Ovary (tissue), 9 donors: ENCODE results near the gene SELENOF. TPM values are rescaled to one million over a fixed set of nuclear protein-coding genes. Genes with fewer than 3 reads are reported as not detected.

ENCODE experiments used
- DNase-seq, 5 donors: peaks; one replicate each; pipeline ENCODE4 v3.0.0-alpha.2; 2019 to 2020
- H3K27ac ChIP-seq, 2 donors: fragments of 200-600 bp; one replicate each; pipeline versions ENCODE4 v1.5.1 to v1.8.0; 2019 to 2022
- H3K27me3 ChIP-seq: fragments of 200-600 bp; one replicate; pipeline ENCODE4 v1.8.0; 2022
- H3K36me3 ChIP-seq: fragments of 200-600 bp; sonication (generic); one replicate; pipeline ENCODE4 v1.5.1; 2019
- H3K4me1 ChIP-seq: one replicate; pipeline ENCODE4 v1.8.1; 2013; ENCODE audit warnings: mild to moderate bottlenecking, moderate library complexity; ENCODE audit not compliant: insufficient read depth
- H3K4me3 ChIP-seq: fragments of 200-600 bp; sonication (generic); one replicate; pipeline ENCODE4 v1.5.1; 2017
- H3K9me3 ChIP-seq, 2 donors: fragments of 200-600 bp in 1 of 2; sonication (generic) in 1 of 2; one replicate each; pipeline versions ENCODE4 v1.5.1 to v1.8.1; 2013 to 2019; ENCODE audit warnings: mild to moderate bottlenecking in 1 of 2, moderate library complexity in 1 of 2
- CTCF ChIP-seq, 3 donors: fragments of 450-650 bp in 2 of 3; fragments of 200-600 bp in 1 of 3; IDR thresholded peaks; one replicate each; pipeline versions ENCODE4 v1.5.1 to v1.8.0; 2016 to 2022; ENCODE audit warnings: antibody characterized with exemption in 3 of 3, mild to moderate bottlenecking in 1 of 3
- EP300 ChIP-seq: sonication (generic); formaldehyde crosslinking; IDR thresholded peaks from one replicate; pipeline ENCODE4 v1.6.1; 2017; ENCODE audit warnings: antibody characterized with exemption
- POLR2A ChIP-seq: fragments of 450-650 bp; IDR thresholded peaks from one replicate; pipeline ENCODE4 v1.6.1; 2017; ENCODE audit warnings: antibody characterized with exemption, mild to moderate bottlenecking, moderate library complexity
- WGBS, 3 donors: extraction: QIAGEN DNeasy Blood & Tissue Kit in 1 of 3; methylation state at CpG; one replicate each; pipeline versions ENCODE4 v1.1.5 to v1.1.7; 2013 to 2017; 5-methylcytosine and 5-hydroxymethylcytosine counted together
- intact Hi-C, 4 donors: fragments of 100-400 bp; cut with DNase I; formaldehyde crosslinking; loops; one replicate each; pipeline versions ENCODE4 v1.11.0 to v1.15.1; 2022 to 2023
- polyA plus RNA-seq, 2 donors: library from polyadenylated mRNA; stranded (reverse); fragments of 200-250 nt in 1 of 2; fragments of 350-450 nt in 1 of 2; fragmentation: Illumina TruSeq in 1 of 2; extraction: RNeasy Lipid Tissue Mini Kit (QIAGEN cat#74804) in 1 of 2; gene quantifications; one replicate each; pipeline ENCODE4 v1.2.3, GENCODE V29; 2013 to 2014
- total RNA-seq, 7 donors: library from RNA; depleted of rRNA in 2 of 7; stranded (reverse); fragments of >200 nt in 2 of 7; fragmentation: NEBNext Ultra II Directional in 3 of 7; extraction: Animal tissue kit (Norgen Biotek cat#: 25700) in 3 of 7; gene quantifications; one replicate each; pipeline versions ENCODE4 v1.1.0 to v1.2.4, GENCODE V29; 2016 to 2023
- donor health status: DM: no; HTN: no; CAD: no; lungs with moderate emphysema.
- donor health status: DM: no; HTN: no; CAD: no.
- donor health status: Bipolar disorder and iron deficiency.
- donor health status: DM: yes; HTN: yes; CAD: no.
- donor health status: DM: no; HTN: no; CAD: no.
- donor health status: DM: yes; HTN: yes; CAD: no.

Gene SELENOF
- total and polyA plus RNA-seq, 9 donors: 122 to 294 (median 167) TPM

DNA sequence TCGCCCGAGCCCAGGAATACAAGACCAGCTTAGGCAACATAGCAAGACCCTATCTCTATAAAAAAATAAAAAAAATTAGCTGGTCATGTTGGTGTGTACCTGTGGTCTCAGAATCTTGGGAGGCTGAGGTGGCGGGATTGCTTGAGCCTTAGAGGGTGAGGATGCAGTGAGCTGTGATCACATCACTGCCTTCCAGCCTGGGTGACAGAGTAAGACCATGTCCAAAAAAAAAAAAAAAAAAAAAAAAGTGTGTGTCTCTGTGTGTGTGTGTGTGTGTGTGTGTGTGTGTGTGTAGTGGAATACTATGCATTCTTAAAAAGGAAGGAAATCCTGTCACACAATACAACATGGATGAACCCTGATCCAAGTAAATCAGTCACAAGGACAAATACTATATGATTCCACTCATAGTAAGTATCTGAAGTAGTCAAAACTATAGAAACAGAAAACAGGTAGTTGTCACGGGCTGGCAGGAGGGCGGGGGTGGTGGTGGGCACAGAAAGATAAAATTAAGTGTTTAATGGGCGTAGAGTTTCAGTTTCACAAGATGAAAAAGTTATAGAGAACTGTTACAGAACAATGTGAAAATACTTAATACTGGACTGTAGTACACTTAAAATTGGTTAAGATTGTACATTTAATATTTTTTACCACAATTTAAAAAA lies 47.8 kb downstream of the SELENOF start:
- 95 to 97% (median 96%) methylated on average over 6 of the region's 6 CpGs for WGBS, 3 donors
- no peak for DNase-seq
- H3K36me3 ChIP-seq: no peaks in the 10 kb centered on the region
- H3K4me1 ChIP-seq: no peaks in the 10 kb centered on the region
- H3K27ac ChIP-seq: no peak overlapping the region
- no peaks in the 10 kb centered on the region for H3K9me3 ChIP-seq
- TF ChIP-seq EP300 (no peak), POLR2A (no peak), CTCF (IDR thresholded peaks at IDR 0.05) (no peak)
- intact Hi-C loops: no loop called here
- H3K27me3 ChIP-seq: no peaks in the 10 kb centered on the region
- no peak overlapping the region for H3K4me3 ChIP-seq

DNA sequence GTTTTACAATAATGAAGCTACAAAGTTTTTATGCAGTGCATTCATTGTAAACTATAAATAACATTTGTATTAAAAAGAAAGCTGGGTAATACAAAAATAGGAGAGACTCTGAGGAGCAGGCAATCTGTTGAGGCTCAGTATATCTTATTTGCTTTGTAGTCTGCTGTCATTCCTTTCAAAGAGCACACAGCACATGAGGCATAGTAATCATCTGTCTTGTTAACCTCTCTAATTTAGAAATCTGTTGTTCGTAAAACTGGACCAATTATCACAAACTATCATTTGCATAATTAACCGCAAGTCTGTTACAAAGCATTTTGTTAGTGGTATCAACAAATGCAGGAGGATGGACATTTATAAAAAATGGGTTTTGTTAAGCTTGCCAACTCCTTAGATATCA lies 51.0 kb downstream of the SELENOF start:
- H3K27ac ChIP-seq: no peak overlapping the region
- 94 to 96% (median 96%) methylated on average over 2 of the region's 2 CpGs for WGBS, 3 donors
- intact Hi-C loops: no loop called here
- no peaks in the 10 kb centered on the region for H3K4me1 ChIP-seq
- H3K9me3 ChIP-seq: no peaks in the 10 kb centered on the region
- no peaks in the 10 kb centered on the region for H3K36me3 ChIP-seq
- no peaks in the 10 kb centered on the region for H3K27me3 ChIP-seq
- DNase-seq: no peak
- TF ChIP-seq POLR2A (no peak), EP300 (no peak), CTCF (IDR thresholded peaks at IDR 0.05) (no peak)
- H3K4me3 ChIP-seq: no peak overlapping the region

GRCh38 chr1:86861424-86861823 lies 52.5 kb downstream of the SELENOF start:
- H3K27ac ChIP-seq: no peak overlapping the region
- no peak for TF ChIP-seq EP300
- intact Hi-C loops: no loop called here
- H3K9me3 ChIP-seq: no peaks in the 10 kb centered on the region
- no peaks in the 10 kb centered on the region for H3K4me1 ChIP-seq
- H3K4me3 ChIP-seq: no peak overlapping the region
- no peaks in the 10 kb centered on the region for H3K27me3 ChIP-seq
- DNase-seq: no peak
- no peaks in the 10 kb centered on the region for H3K36me3 ChIP-seq
- 74 to 95% (median 87%) methylated on average over 1 of the region's 1 CpG for WGBS, 3 donors

- no peak overlapping the region for H3K4me3 ChIP-seq
- no peaks in the 10 kb centered on the region for H3K36me3 ChIP-seq
- intact Hi-C loops: no loop called here
- no peak overlapping the region for H3K27ac ChIP-seq
- no peaks in the 10 kb centered on the region for H3K27me3 ChIP-seq
- no peaks in the 10 kb centered on the region for H3K9me3 ChIP-seq
- no peak for TF ChIP-seq EP300
- no peak for TF ChIP-seq POLR2A
- TF ChIP-seq CTCF (IDR thresholded peaks at IDR 0.05): no peak
- no peak for DNase-seq
- 78 to 88% (median 85%) methylated on average over 1 of the region's 1 CpG for WGBS, 3 donors
- no peaks in the 10 kb centered on the region for H3K4me1 ChIP-seq
Observed at GRCh38 chr1:86860424-86860823, 53.5 kb downstream of the SELENOF start.

GRCh38 chr1:86860020-86860419 lies 53.9 kb downstream of the SELENOF start:
- no peaks in the 10 kb centered on the region for H3K27me3 ChIP-seq
- H3K4me1 ChIP-seq: no peaks in the 10 kb centered on the region
- TF ChIP-seq CTCF (IDR thresholded peaks at IDR 0.05) (no peak), POLR2A (no peak), EP300 (no peak)
- WGBS, 3 donors: 92 to 97% (median 93%) methylated on average over 2 of the region's 2 CpGs
- H3K27ac ChIP-seq: no peak overlapping the region
- no peaks in the 10 kb centered on the region for H3K36me3 ChIP-seq
- no peaks in the 10 kb centered on the region for H3K9me3 ChIP-seq
- no peak overlapping the region for H3K4me3 ChIP-seq
- intact Hi-C loops: no loop called here
- no peak for DNase-seq
